DND-41 (cell line): ENCODE data around the gene LACC1.

Experiments
- ATAC-seq: fragments of 200-7000 bp; cut with Tn5 transposase; 3 replicates; pipeline ENCODE4 v1.9.1; 2021; ENCODE audit warnings: low read depth; ENCODE audit not compliant: insufficient read depth
- DNase-seq: peaks from one replicate; pipeline ENCODE4 v3.0.0-alpha.2; 2020
- H2AFZ ChIP-seq: 2 replicates; pipeline ENCODE4 v1.6.0; 2012; ENCODE audit warnings: low read depth, low read length
- H3K27ac ChIP-seq: 2 replicates; pipeline ENCODE4 v1.5.1; 2012; ENCODE audit warnings: low read length, inconsistent platforms
- H3K27me3 ChIP-seq: fragments of 200-600 bp; sonication (generic); 2 replicates; pipeline ENCODE4 v1.6.0; 2012; ENCODE audit warnings: low read length, mild to moderate bottlenecking, inconsistent platforms; ENCODE audit not compliant: insufficient read depth, poor library complexity
- H3K36me3 ChIP-seq: 2 replicates; pipeline ENCODE4 v1.5.1; 2012; ENCODE audit warnings: low read length, inconsistent platforms; ENCODE audit not compliant: insufficient read depth
- H3K4me1 ChIP-seq: 2 replicates; pipeline ENCODE4 v1.5.1; 2012; ENCODE audit warnings: mild to moderate bottlenecking, low read length; ENCODE audit not compliant: insufficient read depth
- H3K4me2 ChIP-seq: 2 replicates; pipeline ENCODE4 v1.6.0; 2012; ENCODE audit warnings: mild to moderate bottlenecking, moderate library complexity, low read length, inconsistent platforms; ENCODE audit not compliant: insufficient read depth
- H3K4me3 ChIP-seq, 2 experiments: fragments of 200-600 bp in 1 of 2; shearing (Covaris generic) in 1 of 2; 2 replicates each; pipeline ENCODE4 v1.5.1; 2012 to 2016; ENCODE audit warnings: inconsistent platforms in 2 of 2, low read length in 2 of 2, mild to moderate bottlenecking in 2 of 2, low read depth in 1 of 2, moderate library complexity in 1 of 2
- H3K79me2 ChIP-seq: 2 replicates; pipeline ENCODE4 v1.6.0; 2012; ENCODE audit warnings: low read length, inconsistent platforms; ENCODE audit not compliant: insufficient read depth
- H3K9ac ChIP-seq: 2 replicates; pipeline ENCODE4 v1.6.0; 2012; ENCODE audit warnings: low read depth, mild to moderate bottlenecking, inconsistent platforms, low read length, moderate library complexity
- H3K9me3 ChIP-seq: 2 replicates; pipeline ENCODE4 v1.5.1; 2012; ENCODE audit warnings: low read length, moderate library complexity, mild to moderate bottlenecking, inconsistent platforms; ENCODE audit not compliant: insufficient read depth, severe bottlenecking
- H4K20me1 ChIP-seq: 2 replicates; pipeline ENCODE4 v1.6.0; 2012; ENCODE audit warnings: low read length; ENCODE audit not compliant: insufficient read depth
- EZH2 ChIP-seq: IDR thresholded peaks from 3 replicates; pipeline ENCODE4 v1.6.1; 2012; ENCODE audit warnings: borderline replicate concordance, low read depth, mild to moderate bottlenecking, moderate library complexity, low read length, inconsistent platforms; ENCODE audit not compliant: severe bottlenecking
- TF ChIP-seq, protein P1 (sequence below): IDR thresholded peaks from 2 replicates; pipeline ENCODE4 v1.5.1; 2012; ENCODE audit warnings: borderline replicate concordance, low read length, moderate library complexity, mild to moderate bottlenecking; ENCODE audit not compliant: poor library complexity, severe bottlenecking; ENCODE audit errors: extremely low read depth

LACC1 gene

GRCh38 chr13:43877766-43878165 is 1.9 kb upstream of the LACC1 start:
- H3K27ac ChIP-seq, result no peak overlapping the region
- DNase-seq (no peak), ATAC-seq (no peak)

GRCh38 chr13:43878892-43879754 is 581 bp upstream of the LACC1 start, which contains the start of gene CCDC122:
TSS of gene CCDC122 (minus strand) at chr13:43879740. CDS start at chr13:43869376, 10,364 bp downstream.
- H3K79me2 ChIP-seq, result no peaks in the 10 kb centered on the region
- peaks cover 55% of the 10 kb centered on the region for H3K27me3 ChIP-seq
- no peaks in the 10 kb centered on the region for H4K20me1 ChIP-seq
- no peaks in the 10 kb centered on the region for H3K9me3 ChIP-seq
- peak within 1 kb of the TSS; percentile 72 for H2AFZ ChIP-seq
- TF ChIP-seq EZH2, result peak; percentile 48
- TF ChIP-seq, protein P1, sequence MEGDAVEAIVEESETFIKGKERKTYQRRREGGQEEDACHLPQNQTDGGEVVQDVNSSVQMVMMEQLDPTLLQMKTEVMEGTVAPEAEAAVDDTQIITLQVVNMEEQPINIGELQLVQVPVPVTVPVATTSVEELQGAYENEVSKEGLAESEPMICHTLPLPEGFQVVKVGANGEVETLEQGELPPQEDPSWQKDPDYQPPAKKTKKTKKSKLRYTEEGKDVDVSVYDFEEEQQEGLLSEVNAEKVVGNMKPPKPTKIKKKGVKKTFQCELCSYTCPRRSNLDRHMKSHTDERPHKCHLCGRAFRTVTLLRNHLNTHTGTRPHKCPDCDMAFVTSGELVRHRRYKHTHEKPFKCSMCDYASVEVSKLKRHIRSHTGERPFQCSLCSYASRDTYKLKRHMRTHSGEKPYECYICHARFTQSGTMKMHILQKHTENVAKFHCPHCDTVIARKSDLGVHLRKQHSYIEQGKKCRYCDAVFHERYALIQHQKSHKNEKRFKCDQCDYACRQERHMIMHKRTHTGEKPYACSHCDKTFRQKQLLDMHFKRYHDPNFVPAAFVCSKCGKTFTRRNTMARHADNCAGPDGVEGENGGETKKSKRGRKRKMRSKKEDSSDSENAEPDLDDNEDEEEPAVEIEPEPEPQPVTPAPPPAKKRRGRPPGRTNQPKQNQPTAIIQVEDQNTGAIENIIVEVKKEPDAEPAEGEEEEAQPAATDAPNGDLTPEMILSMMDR, result no peak
- no peak within 1 kb of the TSS for H3K27ac ChIP-seq
- ATAC-seq (peak; percentile 87), DNase-seq (peak; percentile 44)
- H3K36me3 ChIP-seq, result no peaks in the 10 kb centered on the region
- H3K9ac ChIP-seq, result peak within 1 kb of the TSS; percentile 51
- H3K4me3 ChIP-seq, result peak within 1 kb of the TSS; percentile 10 to 59; a peak in 3 of 4 replicates
- peak within 1 kb of the TSS; percentile 67 for H3K4me2 ChIP-seq
- peaks cover 13% of the 10 kb centered on the region for H3K4me1 ChIP-seq

More at GRCh38 chr13:43877766-43878165, 1.9 kb upstream of the LACC1 start:
- Histone ChIP-seq H3K4me3 (no peak overlapping the region), H3K4me2 (no peak overlapping the region), H3K79me2 (no peaks in the 10 kb centered on the region), H3K9ac (no peak overlapping the region), H4K20me1 (no peaks in the 10 kb centered on the region), H3K36me3 (no peaks in the 10 kb centered on the region), H2AFZ (no peak overlapping the region), H3K27me3 (peaks cover 53% of the 10 kb centered on the region), H3K4me1 (peaks cover 13% of the 10 kb centered on the region), H3K9me3 (no peaks in the 10 kb centered on the region)
- no peak for TF ChIP-seq EZH2
- TF ChIP-seq, protein P1, result no peak

GRCh38 chr13:43880214-43880855 is 631 bp downstream of the LACC1 start:
- Histone ChIP-seq H3K4me3 (peak overlapping the region in 1 of 2 experiments; percentile 59; a peak in 2 of 4 replicates), H2AFZ (0 out of 2 replicates have a peak overlapping the region, but pooled peaks have one; percentile 56), H3K9ac (no peak overlapping the region), H3K27me3 (peaks cover 55% of the 10 kb centered on the region), H3K9me3 (no peaks in the 10 kb centered on the region), H3K4me1 (peaks cover 13% of the 10 kb centered on the region), H3K79me2 (no peaks in the 10 kb centered on the region), H3K27ac (no peak overlapping the region), H4K20me1 (no peaks in the 10 kb centered on the region), H3K4me2 (peak overlapping the region; percentile 67), H3K36me3 (no peaks in the 10 kb centered on the region)
- DNase-seq (no peak), ATAC-seq (no peak)
- TF ChIP-seq EZH2, result no peak
- TF ChIP-seq, protein P1, result no peak
